PC-3 (cell line): Measurements from ENCODE around the gene SH3GL3.

Experiments
- EZH2 ChIP-seq: fragments of 300-600 bp; sonication (generic); IDR thresholded peaks from one replicate; pipeline ENCODE4 v1.6.1; 2017; ENCODE audit warnings: antibody characterized with exemption, mild to moderate bottlenecking, low read length; ENCODE audit not compliant: unreplicated experiment
- TF ChIP-seq, protein P1 (sequence below): fragments of 300-600 bp; sonication (generic); conservative IDR thresholded peaks from 2 replicates; pipeline ENCODE4 v1.5.1; 2017; ENCODE audit warnings: antibody characterized with exemption, low read depth, mild to moderate bottlenecking, low read length

DNA sequence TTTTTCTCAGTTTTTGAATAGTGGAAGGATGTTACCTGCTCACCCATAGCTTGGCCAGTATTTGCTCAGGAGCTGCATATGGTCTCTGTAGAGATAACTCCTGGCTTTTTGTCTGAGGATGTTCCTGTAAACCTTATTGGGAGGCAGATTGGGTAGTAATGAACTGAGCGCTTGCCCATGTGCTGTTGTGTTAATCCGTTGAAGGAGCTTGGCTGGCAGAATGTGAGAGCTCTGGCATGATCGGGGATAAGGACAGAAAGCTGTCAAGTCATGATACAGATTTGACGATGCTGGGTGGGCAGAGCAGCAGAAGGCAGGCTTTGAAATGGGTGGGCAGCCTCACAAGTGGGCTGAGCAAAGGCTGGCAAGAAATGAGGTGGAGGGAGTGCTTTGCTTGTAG is 27.4 kb downstream of the SH3GL3 start:
- TF ChIP-seq, protein P1, sequence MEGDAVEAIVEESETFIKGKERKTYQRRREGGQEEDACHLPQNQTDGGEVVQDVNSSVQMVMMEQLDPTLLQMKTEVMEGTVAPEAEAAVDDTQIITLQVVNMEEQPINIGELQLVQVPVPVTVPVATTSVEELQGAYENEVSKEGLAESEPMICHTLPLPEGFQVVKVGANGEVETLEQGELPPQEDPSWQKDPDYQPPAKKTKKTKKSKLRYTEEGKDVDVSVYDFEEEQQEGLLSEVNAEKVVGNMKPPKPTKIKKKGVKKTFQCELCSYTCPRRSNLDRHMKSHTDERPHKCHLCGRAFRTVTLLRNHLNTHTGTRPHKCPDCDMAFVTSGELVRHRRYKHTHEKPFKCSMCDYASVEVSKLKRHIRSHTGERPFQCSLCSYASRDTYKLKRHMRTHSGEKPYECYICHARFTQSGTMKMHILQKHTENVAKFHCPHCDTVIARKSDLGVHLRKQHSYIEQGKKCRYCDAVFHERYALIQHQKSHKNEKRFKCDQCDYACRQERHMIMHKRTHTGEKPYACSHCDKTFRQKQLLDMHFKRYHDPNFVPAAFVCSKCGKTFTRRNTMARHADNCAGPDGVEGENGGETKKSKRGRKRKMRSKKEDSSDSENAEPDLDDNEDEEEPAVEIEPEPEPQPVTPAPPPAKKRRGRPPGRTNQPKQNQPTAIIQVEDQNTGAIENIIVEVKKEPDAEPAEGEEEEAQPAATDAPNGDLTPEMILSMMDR: no peak
- no peak for TF ChIP-seq EZH2
